Measurements from ENCODE around the gene PON1. TPM values are rescaled to one million over a fixed set of nuclear protein-coding genes. Genes with fewer than 3 reads are reported as not detected.
A peak's percentile ranks its signal among the peaks of the same experiment; 100 is the strongest.

The PON1 gene
- total and polyA plus RNA-seq, 2 donors (not counting 1 experiment from before 2014, with no cell fraction given): not detected

DNA sequence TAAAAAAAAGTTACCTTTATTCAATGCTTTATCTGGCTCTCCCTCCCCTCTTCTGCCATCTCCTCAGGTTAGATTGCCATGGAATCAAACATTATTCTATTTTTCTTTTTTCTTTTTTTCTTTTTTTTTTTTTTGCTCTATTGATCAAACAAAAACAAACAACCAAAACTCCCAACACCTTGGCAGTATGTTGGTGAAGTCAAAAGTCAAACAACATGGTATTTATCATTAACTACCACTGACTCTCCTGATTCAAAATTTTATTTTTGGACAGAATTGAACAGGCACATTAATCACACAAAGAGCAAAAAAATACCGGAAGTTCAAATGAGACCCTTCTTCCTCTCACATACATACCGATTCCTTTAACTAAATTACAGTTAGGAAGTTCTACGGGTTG is 6.4 kb downstream of the PON1 start:
- Mint-ChIP-seq H3K4me3 (no peak overlapping the region), H3K27ac (no peak overlapping the region), H3K27me3 (peaks cover 4% of the 10 kb centered on the region), H3K9me3 (ENCODE audit: insufficient read depth) (no peaks in the 10 kb centered on the region), H3K4me1 (no peaks in the 10 kb centered on the region)
- no peak overlapping the region for H3K4me3 ChIP-seq (ENCODE audit: control extremely low read depth in 1 of 5, extremely low read depth in 1 of 5, insufficient read depth in 1 of 5, low read depth in 2 of 5, low read length in 4 of 5)
- intact Hi-C loops (cut with micrococcal nuclease): no loop called here
- H4K20me1 ChIP-seq (ENCODE audit: control insufficient read depth, insufficient read depth, low read length, poor library complexity, severe bottlenecking): no peaks in the 10 kb centered on the region
- no CpG with 5 or more reads among the region's 3 CpGs for WGBS (ENCODE audit: insufficient coverage)
- no peaks in the 10 kb centered on the region for H3K27me3 ChIP-seq (replicated peaks in 1 of 4; ENCODE audit: control extremely low read depth in 1 of 4, control insufficient read depth in 3 of 4, insufficient read depth in 4 of 4, low read length in 3 of 4)
- H3K4me2 ChIP-seq (replicated peaks; ENCODE audit: low read depth, low read length, poor library complexity, severe bottlenecking): no peak overlapping the region
- no peaks in the 10 kb centered on the region for H3K79me2 ChIP-seq (ENCODE audit: control insufficient read depth, insufficient read depth, low read length)
- H3K27ac ChIP-seq (ENCODE audit: low read length in 2 of 2): no peak overlapping the region
- ChIA-PET CTCF (no interaction called here), POLR2A (no interaction called here)
- peak overlapping the region; percentile 13 for H2AFZ ChIP-seq (ENCODE audit: insufficient read depth, low read depth, low read length, poor library complexity, severe bottlenecking)
- ATAC-seq (ENCODE audit: low read depth): no peak
- no peaks in the 10 kb centered on the region for H3K4me1 ChIP-seq (ENCODE audit: control insufficient read depth in 2 of 2, insufficient read depth in 2 of 2, low read length in 2 of 2)
- no peak for TF ChIP-seq EZH2 (IDR thresholded peaks at IDR 0.05; ENCODE audit: borderline replicate concordance, insufficient read depth, low read depth, low read length, poor library complexity, severe bottlenecking)
- TF ChIP-seq, protein P1, sequence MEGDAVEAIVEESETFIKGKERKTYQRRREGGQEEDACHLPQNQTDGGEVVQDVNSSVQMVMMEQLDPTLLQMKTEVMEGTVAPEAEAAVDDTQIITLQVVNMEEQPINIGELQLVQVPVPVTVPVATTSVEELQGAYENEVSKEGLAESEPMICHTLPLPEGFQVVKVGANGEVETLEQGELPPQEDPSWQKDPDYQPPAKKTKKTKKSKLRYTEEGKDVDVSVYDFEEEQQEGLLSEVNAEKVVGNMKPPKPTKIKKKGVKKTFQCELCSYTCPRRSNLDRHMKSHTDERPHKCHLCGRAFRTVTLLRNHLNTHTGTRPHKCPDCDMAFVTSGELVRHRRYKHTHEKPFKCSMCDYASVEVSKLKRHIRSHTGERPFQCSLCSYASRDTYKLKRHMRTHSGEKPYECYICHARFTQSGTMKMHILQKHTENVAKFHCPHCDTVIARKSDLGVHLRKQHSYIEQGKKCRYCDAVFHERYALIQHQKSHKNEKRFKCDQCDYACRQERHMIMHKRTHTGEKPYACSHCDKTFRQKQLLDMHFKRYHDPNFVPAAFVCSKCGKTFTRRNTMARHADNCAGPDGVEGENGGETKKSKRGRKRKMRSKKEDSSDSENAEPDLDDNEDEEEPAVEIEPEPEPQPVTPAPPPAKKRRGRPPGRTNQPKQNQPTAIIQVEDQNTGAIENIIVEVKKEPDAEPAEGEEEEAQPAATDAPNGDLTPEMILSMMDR (IDR thresholded peaks at IDR 0.05): no peak
- no peak for DNase-seq
- no peaks in the 10 kb centered on the region for H3K36me3 ChIP-seq (replicated peaks in 1 of 2; ENCODE audit: control extremely low read depth in 1 of 2, control insufficient read depth in 1 of 2, extremely low read depth in 1 of 2, insufficient read depth in 2 of 2, low read length in 1 of 2)
- no peak overlapping the region for H3K9ac ChIP-seq (ENCODE audit: low read length)
- no peaks in the 10 kb centered on the region for H3K9me3 ChIP-seq (ENCODE audit: control extremely low read depth in 1 of 3, control insufficient read depth in 2 of 3, insufficient read depth in 1 of 3, low read length in 2 of 3)

DNA sequence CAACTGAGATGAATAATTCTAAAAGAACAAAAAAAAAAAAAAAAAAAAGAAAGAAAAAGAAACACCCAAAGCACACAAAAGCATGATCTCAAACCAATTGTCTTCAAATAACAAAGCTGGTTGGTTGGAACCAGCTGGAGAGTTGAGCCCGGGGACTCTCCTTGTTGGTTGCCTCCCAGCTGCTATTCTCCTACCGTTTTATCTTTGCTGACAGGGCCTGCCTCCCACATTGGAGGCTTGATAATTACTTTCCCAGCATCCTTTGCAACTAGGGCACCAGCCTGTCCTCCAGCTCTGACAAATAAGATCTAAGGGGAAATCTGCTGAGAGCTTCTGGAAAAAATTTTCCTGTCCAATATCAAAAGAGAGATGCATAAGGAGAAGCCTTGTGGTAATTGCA is 6.8 kb downstream of the PON1 start:
- Mint-ChIP-seq H3K4me3 (no peak overlapping the region), H3K9me3 (ENCODE audit: insufficient read depth) (no peaks in the 10 kb centered on the region), H3K27ac (no peak overlapping the region), H3K4me1 (no peaks in the 10 kb centered on the region), H3K27me3 (peaks cover 4% of the 10 kb centered on the region)
- Histone ChIP-seq H3K4me3 (ENCODE audit: control extremely low read depth in 1 of 5, extremely low read depth in 1 of 5, insufficient read depth in 1 of 5, low read depth in 2 of 5, low read length in 4 of 5) (no peak overlapping the region), H3K9ac (ENCODE audit: low read length) (no peak overlapping the region), H3K36me3 (replicated peaks in 1 of 2; ENCODE audit: control extremely low read depth in 1 of 2, control insufficient read depth in 1 of 2, extremely low read depth in 1 of 2, insufficient read depth in 2 of 2, low read length in 1 of 2) (no peaks in the 10 kb centered on the region), H3K79me2 (ENCODE audit: control insufficient read depth, insufficient read depth, low read length) (no peaks in the 10 kb centered on the region), H3K27ac (ENCODE audit: low read length in 2 of 2) (no peak overlapping the region), H3K9me3 (ENCODE audit: control extremely low read depth in 1 of 3, control insufficient read depth in 2 of 3, insufficient read depth in 1 of 3, low read length in 2 of 3) (no peaks in the 10 kb centered on the region), H3K4me2 (replicated peaks; ENCODE audit: low read depth, low read length, poor library complexity, severe bottlenecking) (no peak overlapping the region), H4K20me1 (ENCODE audit: control insufficient read depth, insufficient read depth, low read length, poor library complexity, severe bottlenecking) (no peaks in the 10 kb centered on the region), H3K27me3 (replicated peaks in 1 of 4; ENCODE audit: control extremely low read depth in 1 of 4, control insufficient read depth in 3 of 4, insufficient read depth in 4 of 4, low read length in 3 of 4) (no peaks in the 10 kb centered on the region), H2AFZ (ENCODE audit: insufficient read depth, low read depth, low read length, poor library complexity, severe bottlenecking) (no peak overlapping the region), H3K4me1 (ENCODE audit: control insufficient read depth in 2 of 2, insufficient read depth in 2 of 2, low read length in 2 of 2) (no peaks in the 10 kb centered on the region)
- no peak for TF ChIP-seq EZH2 (IDR thresholded peaks at IDR 0.05; ENCODE audit: borderline replicate concordance, insufficient read depth, low read depth, low read length, poor library complexity, severe bottlenecking)
- TF ChIP-seq, protein P1 (IDR thresholded peaks at IDR 0.05): no peak
- WGBS (ENCODE audit: insufficient coverage): 100% methylated on average over 2 of the region's 2 CpGs
- DNase-seq (no peak), ATAC-seq (ENCODE audit: low read depth) (no peak)
- ChIA-PET CTCF (no interaction called here), POLR2A (no interaction called here)
- intact Hi-C loops (cut with micrococcal nuclease): no loop called here
